Spinal cord (tissue), 4 donors: ENCODE results near the gene DPH3. TPM values are rescaled to one million over a fixed set of nuclear protein-coding genes. Genes with fewer than 3 reads are reported as not detected.

Experiments
- polyA plus RNA-seq, 2 donors: library from polyadenylated mRNA; unstranded; fragments of 120-200 nt; gene quantifications; one replicate each; pipeline ENCODE4 v1.2.1, GENCODE V29; 2013; ENCODE audit not compliant: insufficient read length in 2 of 2
- total RNA-seq, 2 donors: library from RNA; depleted of rRNA in 1 of 2; stranded (reverse); fragments of 120-200 nt in 1 of 2; fragments of >200 nt in 1 of 2; gene quantifications; one replicate each; pipeline versions ENCODE4 v1.2.3 to v1.2.4, GENCODE V29; 2013 to 2014

Gene DPH3
- total and polyA plus RNA-seq, 4 donors, result 17.9 to 41.6 (median 35.5) TPM

Other genes with a start within 250 kb of the DPH3 start
- gene GALNT15, start 90.3 kb downstream of the DPH3 start, total RNA-seq, result 10 to 100 TPM; 10.4 to 19.1 TPM
- 1 to 10 TPM; 7.8 to 9.8 TPM for gene GALNT15, start 90.3 kb downstream of the DPH3 start, polyA plus RNA-seq
- gene OXNAD1, start 269 bp upstream of the DPH3 start, total RNA-seq, result 10 to 100 TPM; 14.9 to 23.9 TPM
- gene OXNAD1, start 269 bp upstream of the DPH3 start, polyA plus RNA-seq, result 10 to 100 TPM in 1 of 2 donors, 1 to 10 TPM in 1; 9.3 to 11.3 TPM
- gene RFTN1, start 248.8 kb upstream of the DPH3 start, total RNA-seq, result 10 to 100 TPM; 15.6 to 26.1 TPM
- 10 to 100 TPM; 25.3 to 26.8 TPM for gene RFTN1, start 248.8 kb upstream of the DPH3 start, polyA plus RNA-seq